GM08714 (cell line): ENCODE measurements around the gene SCFD1.
"Not testable (repeated sequence)": the region's sequence is repeated elsewhere in the genome, so short reads cannot be mapped to it uniquely, and the experiment has no call there.

Source experiments
- H3K4me3 ChIP-seq: fragments of 200-500 bp; sonication (Bioruptor generic); 2 replicates; pipeline ENCODE4 v1.5.1; 2014; ENCODE audit warnings: mild to moderate bottlenecking, low read length, inconsistent platforms
- ZNF274 ChIP-seq: IDR thresholded peaks from 2 replicates; pipeline ENCODE4 v1.6.1; 2012; ENCODE audit warnings: mild to moderate bottlenecking, low read depth, low read length

Gene SCFD1

GRCh38 chr14:30621940-30622830 is at the start of gene SCFD1:
TSS of gene SCFD1 (plus strand) at chr14:30622319. CDS start at chr14:30622339, 20 bp downstream.
- TF ChIP-seq ZNF274, result no peak
- H3K4me3 ChIP-seq, result peak within 1 kb of the TSS; percentile 84

- no peak overlapping the region for H3K4me3 ChIP-seq
- no peak for TF ChIP-seq ZNF274
These were observed 49.3 kb upstream of the SCFD1 start for GRCh38 chr14:30572771-30573170.

GRCh38 chr14:30573226-30573814 is 48.8 kb upstream of the SCFD1 start:
- H3K4me3 ChIP-seq, result no peak overlapping the region
- no peak for TF ChIP-seq ZNF274

GRCh38 chr14:30573966-30574365 is 48.2 kb upstream of the SCFD1 start:
- no peak overlapping the region for H3K4me3 ChIP-seq
- no peak for TF ChIP-seq ZNF274

- not testable (repeated sequence) for H3K4me3 ChIP-seq
These were observed 47.3 kb upstream of the SCFD1 start for GRCh38 chr14:30574777-30575176.

GRCh38 chr14:30576333-30576732 is 45.8 kb upstream of the SCFD1 start:
- H3K4me3 ChIP-seq, result not testable (repeated sequence)

- no peak for TF ChIP-seq ZNF274
- no peak overlapping the region for H3K4me3 ChIP-seq
These were observed 41.4 kb upstream of the SCFD1 start for GRCh38 chr14:30580616-30581282.

GRCh38 chr14:30581283-30581625 is 40.9 kb upstream of the SCFD1 start:
- no peak for TF ChIP-seq ZNF274
- no peak overlapping the region for H3K4me3 ChIP-seq

GRCh38 chr14:30582376-30582775 is 39.7 kb upstream of the SCFD1 start:
- TF ChIP-seq ZNF274, result no peak

GRCh38 chr14:30584058-30584630 is 38.0 kb upstream of the SCFD1 start:
- no peak for TF ChIP-seq ZNF274
- H3K4me3 ChIP-seq, result no peak overlapping the region

More at GRCh38 chr14:30582376-30582775, 39.7 kb upstream of the SCFD1 start:
- no peak overlapping the region for H3K4me3 ChIP-seq

GRCh38 chr14:30585204-30585603 is 36.9 kb upstream of the SCFD1 start:
- H3K4me3 ChIP-seq, result no peak overlapping the region
- TF ChIP-seq ZNF274, result no peak

GRCh38 chr14:30587141-30587540 is 35.0 kb upstream of the SCFD1 start:
- H3K4me3 ChIP-seq, result no peak overlapping the region
- TF ChIP-seq ZNF274, result no peak

GRCh38 chr14:30588873-30589272 is 33.2 kb upstream of the SCFD1 start:
- no peak for TF ChIP-seq ZNF274
- H3K4me3 ChIP-seq, result no peak overlapping the region

GRCh38 chr14:30596935-30597334 is 25.2 kb upstream of the SCFD1 start:
- no peak overlapping the region for H3K4me3 ChIP-seq
- no peak for TF ChIP-seq ZNF274

GRCh38 chr14:30597504-30597903 is 24.6 kb upstream of the SCFD1 start:
- no peak overlapping the region for H3K4me3 ChIP-seq
- no peak for TF ChIP-seq ZNF274
